Activated CD8-positive, alpha-beta memory T cell treated with anti-CD3 and anti-CD28 coated beads for 1 hour (primary cell): ENCODE results near the gene IFNAR1.

Source experiments
- DNase-seq, 2 donors: peaks; one replicate each; pipeline ENCODE4 v3.0.0-alpha.2; 2020; ENCODE audit warnings: low read depth in 1 of 2; ENCODE audit errors: extremely low read depth in 1 of 2

Gene IFNAR1

GRCh38 chr21:33397717-33398116 lies 72.9 kb downstream of the IFNAR1 start:
- DNase-seq = no peak

- DNase-seq = no peak
These were observed 73.6 kb downstream of the IFNAR1 start for GRCh38 chr21:33398361-33398760.

GRCh38 chr21:33401630-33401992 lies 76.8 kb downstream of the IFNAR1 start:
- DNase-seq = no peak

GRCh38 chr21:33402001-33402979 lies 77.5 kb downstream of the IFNAR1 start:
- no peak for DNase-seq

GRCh38 chr21:33403128-33403785 lies 78.5 kb downstream of the IFNAR1 start, which contains the start of gene IFNGR2:
TSS of gene IFNGR2 (plus strand) at chr21:33403413. CDS start at chr21:33403544, 131 bp downstream.
- DNase-seq = peak in 1 of 2 donors; percentile 31

GRCh38 chr21:33403786-33404585 lies 79.2 kb downstream of the IFNAR1 start:
- DNase-seq = no peak

- no peak for DNase-seq
These were observed 81.7 kb downstream of the IFNAR1 start for GRCh38 chr21:33406493-33406892.
